ENCODE data around the gene C18orf32.
A peak's percentile ranks its signal among the peaks of the same experiment; 100 is the strongest.

C18orf32 gene

GRCh38 chr18:49447810-49448745 lies 39.0 kb downstream of the C18orf32 start:
- DNase-seq (ENCODE audit: extremely low read depth, low read depth): no peak
- TF ChIP-seq CTCF (IDR thresholded peaks at IDR 0.05; ENCODE audit: low read depth, low read length): peak; percentile 41

- no peak for DNase-seq (ENCODE audit: extremely low read depth, low read depth)
- TF ChIP-seq CTCF (IDR thresholded peaks at IDR 0.05; ENCODE audit: low read depth, low read length): no peak
Measured at GRCh38 chr18:49446481-49446880, 40.6 kb downstream of the C18orf32 start.

- TF ChIP-seq CTCF (IDR thresholded peaks at IDR 0.05; ENCODE audit: low read depth, low read length): no peak
- DNase-seq (ENCODE audit: extremely low read depth, low read depth): no peak
Measured at GRCh38 chr18:49444581-49444980, 42.5 kb downstream of the C18orf32 start.

DNA sequence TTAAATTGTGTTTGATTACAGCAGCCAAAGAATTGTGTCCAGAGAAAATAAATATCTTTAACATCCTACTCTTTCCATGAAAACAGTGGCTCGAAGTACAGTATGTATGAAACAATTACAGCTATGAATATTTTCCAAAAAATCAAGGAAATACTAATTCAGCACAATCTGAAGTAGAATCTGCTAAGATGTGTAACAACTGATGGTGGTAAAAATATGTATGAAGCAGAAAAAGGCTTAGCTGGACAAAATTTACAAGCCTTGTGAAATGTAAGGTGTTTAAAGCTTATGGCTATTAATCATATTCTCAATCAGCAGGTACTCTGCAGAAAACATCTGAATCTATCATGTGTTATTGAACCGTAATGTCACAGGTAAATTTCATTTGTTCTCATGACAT lies 43.2 kb downstream of the C18orf32 start:
- no peak for DNase-seq (ENCODE audit: extremely low read depth, low read depth)
- TF ChIP-seq CTCF (IDR thresholded peaks at IDR 0.05; ENCODE audit: low read depth, low read length): no peak

- TF ChIP-seq CTCF (IDR thresholded peaks at IDR 0.05; ENCODE audit: low read depth, low read length): no peak
- no peak for DNase-seq (ENCODE audit: extremely low read depth, low read depth)
Measured at GRCh38 chr18:49441338-49441938, 45.6 kb downstream of the C18orf32 start.

DNA sequence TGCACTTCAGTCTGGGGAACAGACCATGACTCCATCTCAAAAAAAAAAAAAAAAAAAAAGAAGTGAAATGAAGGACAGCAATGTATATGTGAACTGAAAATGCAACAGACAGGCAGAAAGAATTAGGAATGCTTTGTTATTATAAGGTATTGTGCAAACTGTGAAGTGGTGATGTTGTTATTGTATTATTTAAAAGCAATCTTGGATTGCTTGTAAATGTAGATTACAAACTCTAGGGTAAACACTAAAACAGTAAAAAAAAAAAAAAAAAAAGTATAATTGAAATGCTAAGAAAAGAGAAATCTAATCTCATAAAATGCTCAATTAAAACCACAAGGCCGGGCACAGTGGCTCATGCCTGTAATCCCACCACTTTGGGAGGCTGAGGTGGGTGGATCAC lies 51.9 kb downstream of the C18orf32 start:
- TF ChIP-seq CTCF (IDR thresholded peaks at IDR 0.05; ENCODE audit: low read depth, low read length): no peak
- DNase-seq (ENCODE audit: extremely low read depth, low read depth): no peak

GRCh38 chr18:49432602-49433001 lies 54.4 kb downstream of the C18orf32 start:
- no peak for DNase-seq (ENCODE audit: extremely low read depth, low read depth)
- no peak for TF ChIP-seq CTCF (IDR thresholded peaks at IDR 0.05; ENCODE audit: low read depth, low read length)

Measured in AG09319 (cell line).